ENCODE data around the gene TMCO2. TPM values are rescaled to one million over a fixed set of nuclear protein-coding genes. Genes with fewer than 3 reads are reported as not detected.
"Not testable (repeated sequence)": the region's sequence is repeated elsewhere in the genome, so short reads cannot be mapped to it uniquely, and the experiment has no call there.

TMCO2 gene
- not detected for total RNA-seq

- Mint-ChIP-seq H3K27ac (no peak within 1 kb of the TSS), H3K36me3 (ENCODE audit: low read depth) (no peaks in the 10 kb centered on the region), H3K27me3 (ENCODE audit: low read depth) (no peaks in the 10 kb centered on the region), H3K9me3 (ENCODE audit: insufficient read depth) (no peaks in the 10 kb centered on the region), H3K4me3 (no peak within 1 kb of the TSS), H3K4me1 (ENCODE audit: low read depth) (peaks cover 28% of the 10 kb centered on the region)
- CTCF ChIA-PET, result interaction anchor here (1.1 kb wide), 1 partner anchor 94 kb away, joined by 3 read pairs; no protein-coding TSS in a partner anchor
- POLR2A ChIA-PET, result no interaction called here
- DNase-seq, result no peak
- no peak for ATAC-seq
Observed at GRCh38 chr1:40247655-40248054, at the start of gene TMCO2. TMCO2 (plus strand) TSS chr1:40247937; CDS start chr1:40247994, 57 bp downstream.

GRCh38 chr1:40199126-40199525 is 48.6 kb upstream of the TMCO2 start:
- Mint-ChIP-seq H3K4me3 (no peak overlapping the region), H3K27ac (no peak overlapping the region), H3K27me3 (ENCODE audit: low read depth) (no peaks in the 10 kb centered on the region), H3K9me3 (ENCODE audit: insufficient read depth) (no peaks in the 10 kb centered on the region), H3K4me1 (ENCODE audit: low read depth) (no peaks in the 10 kb centered on the region), H3K36me3 (ENCODE audit: low read depth) (peaks cover 40% of the 10 kb centered on the region)
- CTCF ChIA-PET, result interaction anchor here (1.1 to 2.4 kb wide), 2 partner anchors 36 to 139 kb away, joined by 3 to 9 read pairs; no protein-coding TSS in a partner anchor
- ATAC-seq, result no peak
- POLR2A ChIA-PET, result no interaction called here
- DNase-seq, result no peak

- ChIA-PET POLR2A (no interaction called here), CTCF (interaction anchor here (1.4 to 2.6 kb wide), 4 partner anchors 21 to 110 kb away, joined by 4 to 8 read pairs (median 6); no protein-coding TSS in a partner anchor)
- peaks cover 3% of the 10 kb centered on the region for H3K4me1 Mint-ChIP-seq (ENCODE audit: low read depth)
- DNase-seq (no peak), ATAC-seq (no peak)
- no peak overlapping the region for H3K27ac Mint-ChIP-seq
- no peak overlapping the region for H3K4me3 Mint-ChIP-seq
- H3K36me3 Mint-ChIP-seq (ENCODE audit: low read depth), result peaks cover 38% of the 10 kb centered on the region
- H3K9me3 Mint-ChIP-seq (ENCODE audit: insufficient read depth), result no peaks in the 10 kb centered on the region
- no peaks in the 10 kb centered on the region for H3K27me3 Mint-ChIP-seq (ENCODE audit: low read depth)
Observed at GRCh38 chr1:40204856-40205255, 42.9 kb upstream of the TMCO2 start.

GRCh38 chr1:40210511-40211204 is 37.1 kb upstream of the TMCO2 start:
- Mint-ChIP-seq H3K9me3 (ENCODE audit: insufficient read depth) (no peaks in the 10 kb centered on the region), H3K36me3 (ENCODE audit: low read depth) (peaks cover 54% of the 10 kb centered on the region), H3K4me3 (no peak overlapping the region), H3K27me3 (ENCODE audit: low read depth) (no peaks in the 10 kb centered on the region), H3K27ac (no peak overlapping the region), H3K4me1 (ENCODE audit: low read depth) (peaks cover 3% of the 10 kb centered on the region)
- CTCF ChIA-PET, result interaction anchor here (1.2 to 2.5 kb wide), 4 partner anchors 20 to 129 kb away, joined by 4 to 7 read pairs (median 5); no protein-coding TSS in a partner anchor
- POLR2A ChIA-PET, result no interaction called here
- DNase-seq (no peak), ATAC-seq (no peak)

- ATAC-seq (no peak), DNase-seq (no peak)
- Mint-ChIP-seq H3K4me1 (ENCODE audit: low read depth) (peaks cover 18% of the 10 kb centered on the region), H3K27me3 (ENCODE audit: low read depth) (no peaks in the 10 kb centered on the region), H3K9me3 (ENCODE audit: insufficient read depth) (no peaks in the 10 kb centered on the region), H3K27ac (no peak overlapping the region), H3K36me3 (ENCODE audit: low read depth) (peaks cover 35% of the 10 kb centered on the region), H3K4me3 (no peak overlapping the region)
- ChIA-PET POLR2A (no interaction called here), CTCF (interaction anchor here (2.0 to 2.3 kb wide), 2 partner anchors 74 to 120 kb away, joined by 6 read pairs; no protein-coding TSS in a partner anchor)
Observed at GRCh38 chr1:40218333-40218732, 29.4 kb upstream of the TMCO2 start.

GRCh38 chr1:40221471-40221905 is 26.2 kb upstream of the TMCO2 start:
- POLR2A ChIA-PET, result interaction anchor here (0.6 kb wide), 1 partner anchor 19 kb away, joined by 3 read pairs; no protein-coding TSS in a partner anchor
- peaks cover 17% of the 10 kb centered on the region for H3K4me1 Mint-ChIP-seq (ENCODE audit: low read depth)
- CTCF ChIA-PET, result interaction anchor here (1.4 to 1.6 kb wide), 2 partner anchors 18 to 68 kb away, joined by 4 read pairs; no protein-coding TSS in a partner anchor
- not testable (repeated sequence) for H3K27me3 Mint-ChIP-seq (ENCODE audit: low read depth); H3K4me3 Mint-ChIP-seq; ATAC-seq; H3K27ac Mint-ChIP-seq; DNase-seq; H3K9me3 Mint-ChIP-seq (ENCODE audit: insufficient read depth)
- H3K36me3 Mint-ChIP-seq (ENCODE audit: low read depth), result peaks cover 25% of the 10 kb centered on the region

GRCh38 chr1:40221977-40222772 is 25.6 kb upstream of the TMCO2 start:
- CTCF ChIA-PET, result interaction anchor here (1.4 to 1.6 kb wide), 2 partner anchors 18 to 69 kb away, joined by 4 read pairs; no protein-coding TSS in a partner anchor
- ATAC-seq (no peak), DNase-seq (no peak)
- no peak overlapping the region for H3K4me3 Mint-ChIP-seq
- H3K36me3 Mint-ChIP-seq (ENCODE audit: low read depth), result peaks cover 21% of the 10 kb centered on the region
- POLR2A ChIA-PET, result no interaction called here
- H3K9me3 Mint-ChIP-seq (ENCODE audit: insufficient read depth), result no peaks in the 10 kb centered on the region
- no peak overlapping the region for H3K27ac Mint-ChIP-seq
- H3K27me3 Mint-ChIP-seq (ENCODE audit: low read depth), result no peaks in the 10 kb centered on the region
- peaks cover 17% of the 10 kb centered on the region for H3K4me1 Mint-ChIP-seq (ENCODE audit: low read depth)

- H3K27ac Mint-ChIP-seq, result no peak overlapping the region
- no peaks in the 10 kb centered on the region for H3K27me3 Mint-ChIP-seq (ENCODE audit: low read depth)
- peaks cover 17% of the 10 kb centered on the region for H3K4me1 Mint-ChIP-seq (ENCODE audit: low read depth)
- peaks cover 23% of the 10 kb centered on the region for H3K36me3 Mint-ChIP-seq (ENCODE audit: low read depth)
- H3K4me3 Mint-ChIP-seq, result no peak overlapping the region
- CTCF ChIA-PET, result interaction anchor here (1.4 to 3.6 kb wide), 3 partner anchors 13 to 72 kb away, joined by 3 to 14 read pairs (median 4); no protein-coding TSS in a partner anchor
- POLR2A ChIA-PET, result interaction anchor here (0.5 kb wide), 1 partner anchor 18 kb away, joined by 4 read pairs; no protein-coding TSS in a partner anchor
- DNase-seq (no peak), ATAC-seq (no peak)
- no peaks in the 10 kb centered on the region for H3K9me3 Mint-ChIP-seq (ENCODE audit: insufficient read depth)
Observed at GRCh38 chr1:40224040-40224439, 23.7 kb upstream of the TMCO2 start.

- DNase-seq (no peak), ATAC-seq (no peak)
- Mint-ChIP-seq H3K9me3 (ENCODE audit: insufficient read depth) (no peaks in the 10 kb centered on the region), H3K4me3 (no peak overlapping the region), H3K4me1 (ENCODE audit: low read depth) (peaks cover 20% of the 10 kb centered on the region), H3K27me3 (ENCODE audit: low read depth) (no peaks in the 10 kb centered on the region), H3K36me3 (ENCODE audit: low read depth) (peaks cover 31% of the 10 kb centered on the region), H3K27ac (no peak overlapping the region)
- CTCF ChIA-PET, result interaction anchor here (1.0 to 3.6 kb wide), 7 partner anchors 14 to 89 kb away, joined by 3 to 14 read pairs (median 4); no protein-coding TSS in a partner anchor
- POLR2A ChIA-PET, result no interaction called here
Observed at GRCh38 chr1:40226192-40226591, 21.5 kb upstream of the TMCO2 start.

- peak; percentile 98 for ATAC-seq
Observed at GRCh38 chr1:40232444-40232843, 15.3 kb upstream of the TMCO2 start.

GRCh38 chr1:40239626-40240025 is 8.1 kb upstream of the TMCO2 start:
- H3K27me3 Mint-ChIP-seq (ENCODE audit: low read depth), result no peaks in the 10 kb centered on the region
- DNase-seq (no peak), ATAC-seq (no peak)
- H3K27ac Mint-ChIP-seq, result no peak overlapping the region
- no peaks in the 10 kb centered on the region for H3K9me3 Mint-ChIP-seq (ENCODE audit: insufficient read depth)
- peaks cover 32% of the 10 kb centered on the region for H3K4me1 Mint-ChIP-seq (ENCODE audit: low read depth)
- no peak overlapping the region for H3K4me3 Mint-ChIP-seq
- peaks cover 61% of the 10 kb centered on the region for H3K36me3 Mint-ChIP-seq (ENCODE audit: low read depth)
- POLR2A ChIA-PET, result interaction anchor here (4.4 kb wide), 1 partner anchor 18 kb away, joined by 21 read pairs; the partner anchor contains the start of gene ZMPSTE24
- CTCF ChIA-PET, result interaction anchor here (0.6 to 3.9 kb wide), 9 partner anchors 8 to 99 kb away, joined by 3 to 18 read pairs (median 4); no protein-coding TSS in a partner anchor

More at GRCh38 chr1:40232444-40232843, 15.3 kb upstream of the TMCO2 start:
- H3K9me3 Mint-ChIP-seq (ENCODE audit: insufficient read depth), result no peaks in the 10 kb centered on the region
- peak; percentile 91 for DNase-seq
- peaks cover 74% of the 10 kb centered on the region for H3K36me3 Mint-ChIP-seq (ENCODE audit: low read depth)
- no peaks in the 10 kb centered on the region for H3K27me3 Mint-ChIP-seq (ENCODE audit: low read depth)
- CTCF ChIA-PET, result interaction anchor here (1.1 to 3.6 kb wide), 6 partner anchors 9 to 106 kb away, joined by 3 to 14 read pairs (median 7); no protein-coding TSS in a partner anchor
- peak overlapping the region; percentile 83 for H3K27ac Mint-ChIP-seq
- H3K4me3 Mint-ChIP-seq, result peak overlapping the region; percentile 36
- POLR2A ChIA-PET, result interaction anchor here (1.5 kb wide), 2 partner anchors 10 to 24 kb away, joined by 7 to 9 read pairs; no protein-coding TSS in a partner anchor
- peaks cover 38% of the 10 kb centered on the region for H3K4me1 Mint-ChIP-seq (ENCODE audit: low read depth)
